NCI-H1436 treated with DMSO at 0.1 percent for 48 hours (cell line): ENCODE results near the gene FBXW12.
"Not testable (repeated sequence)": the region's sequence is repeated elsewhere in the genome, so short reads cannot be mapped to it uniquely, and the experiment has no call there.

Experiments
- DNase-seq: peaks from one replicate; lab custom pipeline; 2025; lab: John Stamatoyannopoulos, UW

FBXW12 gene, protein sequence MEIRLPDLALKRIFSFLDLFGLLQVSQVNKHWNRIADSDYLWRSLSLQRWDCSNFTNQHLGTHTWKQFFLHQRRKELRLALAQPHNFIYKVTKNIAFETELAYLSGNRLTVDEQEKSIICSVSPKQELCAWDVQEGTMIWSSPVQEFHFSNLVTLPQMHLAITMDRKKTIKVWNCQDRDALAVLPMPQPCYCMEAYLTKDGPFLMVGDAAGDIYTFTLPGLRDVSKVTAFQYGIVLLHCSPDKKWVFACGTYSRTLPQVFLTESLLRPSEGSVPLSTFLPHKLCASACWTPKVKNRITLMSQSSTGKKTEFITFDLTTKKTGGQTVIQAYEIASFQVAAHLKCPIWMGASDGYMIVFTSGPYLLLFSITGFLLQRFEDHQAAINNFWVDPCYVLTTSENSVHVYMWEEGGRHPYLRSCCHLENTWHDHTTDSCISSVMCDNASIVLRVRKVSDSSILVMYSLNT

DNA sequence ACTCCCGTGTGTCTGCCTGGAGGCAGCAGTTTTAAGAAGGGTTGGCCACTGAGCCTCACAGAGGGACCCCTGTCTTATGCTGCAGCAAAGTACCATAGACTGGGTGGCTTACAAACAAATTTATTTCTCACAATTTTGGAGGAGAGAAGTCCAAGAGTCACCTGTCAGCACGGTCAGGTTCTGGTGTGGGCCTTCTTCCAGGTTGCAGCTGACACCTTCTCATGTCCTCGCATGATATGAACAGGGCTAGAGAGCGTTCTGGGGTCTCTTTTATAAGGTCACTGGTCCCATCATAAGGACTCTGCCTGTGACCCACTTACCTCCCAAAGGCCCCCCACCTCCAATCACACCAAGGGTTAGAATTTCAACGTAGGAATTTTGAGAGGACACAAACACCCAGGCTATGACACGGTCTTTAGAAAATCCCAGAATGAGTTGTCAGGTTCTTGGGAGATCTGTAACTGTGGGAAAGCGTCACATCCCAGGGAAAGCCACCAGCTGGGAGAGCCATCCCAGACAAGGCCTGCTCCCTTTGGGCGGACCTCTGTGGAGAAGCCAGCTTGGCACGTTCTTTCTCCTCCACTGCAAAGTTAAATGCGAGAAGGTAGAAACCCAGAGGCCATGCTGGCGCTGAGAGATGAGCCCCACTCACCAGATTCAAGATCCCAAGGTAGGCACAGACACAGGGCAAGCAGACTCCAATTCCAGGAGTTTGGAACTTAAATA lies at the start of gene FBXW12:
TSS of gene FBXW12 (plus strand) at position 569 of the 726 bp plus-strand sequence. CDS start 549 bp downstream, outside the sequence.
- DNase-seq = no peak

DNA sequence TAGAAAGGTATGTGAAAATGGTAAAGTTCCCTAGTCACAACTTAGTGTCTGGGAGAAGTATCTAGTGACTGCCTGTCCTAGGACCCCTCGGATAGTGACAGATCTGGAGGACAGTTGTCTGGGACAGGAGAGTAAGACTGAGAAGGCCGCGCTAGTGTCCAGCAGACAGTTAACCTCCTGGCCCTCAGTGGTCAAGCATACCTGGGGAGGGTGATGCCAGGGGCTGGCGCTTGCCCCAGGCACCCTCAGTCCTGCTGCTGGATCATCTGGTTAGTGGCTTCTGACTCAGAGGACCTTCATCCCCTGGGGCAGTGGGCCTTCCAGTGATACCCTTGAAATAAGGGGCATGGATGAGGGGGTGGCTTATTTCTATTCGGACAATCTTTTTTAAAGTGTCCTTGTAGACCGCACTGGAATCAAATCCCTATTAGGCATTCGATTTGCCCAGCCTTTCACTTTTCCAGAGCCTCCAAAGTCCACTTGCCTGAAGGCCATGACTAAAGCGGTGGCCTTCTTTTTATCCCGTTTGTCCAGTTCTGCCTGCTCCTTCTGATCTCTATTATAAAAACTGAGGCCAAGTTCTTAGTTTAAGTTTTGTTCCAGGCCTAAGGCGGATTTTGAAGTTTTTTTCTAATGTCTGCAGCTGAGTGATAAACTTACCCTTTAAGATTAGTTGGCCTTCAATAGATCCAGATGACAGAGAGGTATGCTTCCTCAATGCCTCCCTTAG lies 40.1 kb upstream of the FBXW12 start:
- not testable (repeated sequence) for DNase-seq

DNA sequence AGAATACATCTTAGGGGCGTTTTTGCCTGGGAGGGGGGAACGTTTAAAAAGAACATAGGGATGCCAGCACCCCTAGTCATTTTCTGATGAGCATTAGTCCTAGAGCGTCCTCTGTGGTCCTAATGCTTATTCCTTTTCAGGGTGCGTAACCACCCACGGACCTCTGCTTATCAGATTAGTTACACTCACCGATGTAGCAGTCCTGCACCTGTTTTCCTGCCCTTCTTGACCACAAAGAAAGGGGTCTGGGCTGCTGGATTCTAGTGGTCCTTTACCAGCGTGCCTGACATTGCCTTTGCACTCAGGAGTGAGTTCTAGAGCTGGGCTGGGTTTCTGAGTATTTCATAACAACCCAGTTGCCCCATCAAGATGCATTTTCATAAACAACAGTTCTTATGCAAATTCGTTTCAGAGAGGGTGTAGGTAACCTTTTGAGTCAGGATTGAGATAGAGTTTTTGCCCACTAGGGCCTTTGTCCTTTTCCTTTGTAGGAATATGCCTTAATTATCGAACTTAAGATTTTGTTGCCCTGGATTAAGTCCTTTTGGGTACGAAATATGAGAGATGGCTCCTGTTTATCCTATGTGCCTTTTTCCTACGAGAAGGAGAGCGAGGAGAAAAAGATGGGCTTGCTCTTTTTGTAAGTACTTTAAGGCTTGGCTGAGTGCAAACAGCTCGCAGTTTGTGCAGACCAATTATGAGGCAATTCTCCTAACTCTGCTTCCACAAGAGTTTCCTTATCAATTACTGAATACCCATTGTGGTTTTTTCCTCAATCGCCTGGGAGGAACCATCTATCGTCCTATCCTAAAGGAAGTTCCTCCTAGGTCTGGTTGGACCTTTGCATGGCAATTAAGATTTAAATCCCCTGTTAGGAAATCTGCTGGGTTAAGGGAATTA lies 38.4 kb upstream of the FBXW12 start, which contains the start of gene SPINK8:
TSS of gene SPINK8 (minus strand) at position 316 of the 900 bp plus-strand sequence. CDS start 5,320 bp downstream, outside the sequence.
- not testable (repeated sequence) for DNase-seq

DNA sequence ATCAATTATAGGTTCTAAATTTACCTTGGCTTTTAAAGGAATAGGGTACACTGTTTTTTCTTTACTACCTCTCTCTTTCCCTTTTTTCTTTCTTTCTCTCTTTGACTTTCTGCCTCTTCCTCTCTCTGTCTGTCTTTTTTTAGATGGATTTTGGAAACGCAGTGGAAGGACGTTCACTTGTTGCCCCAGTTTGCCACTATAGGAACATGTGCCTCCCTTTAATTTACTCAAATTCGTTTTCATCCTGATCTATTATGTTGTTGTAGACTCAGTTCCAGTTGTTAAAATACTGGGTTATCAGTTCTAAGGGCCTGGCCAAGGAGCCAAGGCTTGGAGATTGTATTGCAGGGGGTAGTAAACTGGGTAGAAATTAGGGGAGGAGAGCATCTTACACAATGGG lies 37.4 kb upstream of the FBXW12 start:
- no peak for DNase-seq

DNA sequence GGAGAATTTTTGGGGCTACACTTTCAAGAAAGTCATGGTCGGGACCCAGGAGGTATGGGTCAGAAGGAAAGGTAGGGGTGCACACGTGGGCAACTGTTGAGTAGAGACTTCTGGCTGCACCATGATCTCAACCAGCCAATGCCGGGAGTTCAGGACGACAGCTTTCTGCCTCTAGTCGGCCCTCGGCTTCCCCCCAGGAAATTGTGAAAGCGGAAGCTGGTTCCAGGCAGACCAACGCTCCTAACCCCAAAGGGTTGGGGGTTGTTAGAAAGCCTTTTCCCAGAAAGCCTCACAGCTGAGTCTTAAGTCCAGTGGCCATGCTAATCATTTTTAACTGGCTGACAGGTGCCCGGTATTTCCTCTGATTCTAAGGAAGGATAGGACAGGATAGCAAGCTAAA lies 36.7 kb upstream of the FBXW12 start:
- DNase-seq = not testable (repeated sequence)

DNA sequence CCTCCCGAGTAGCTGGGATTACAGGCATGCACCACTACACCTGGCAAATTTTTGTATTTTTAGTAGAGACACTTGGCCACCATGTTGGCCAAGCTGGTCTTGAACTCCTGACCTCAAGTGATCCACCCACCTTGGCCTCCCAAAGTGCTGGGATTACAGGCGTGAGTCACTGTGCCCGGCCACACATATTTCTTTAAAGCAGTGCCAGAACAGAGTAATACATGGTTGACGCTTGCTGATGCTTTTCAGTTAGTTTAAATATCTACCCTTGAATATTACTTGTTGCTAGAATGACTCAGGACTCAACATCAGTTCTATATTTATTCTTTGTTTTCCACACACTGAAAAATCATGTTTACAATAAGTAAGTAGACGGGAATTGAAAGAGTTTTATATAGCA lies 34.5 kb upstream of the FBXW12 start:
- not testable (repeated sequence) for DNase-seq

DNA sequence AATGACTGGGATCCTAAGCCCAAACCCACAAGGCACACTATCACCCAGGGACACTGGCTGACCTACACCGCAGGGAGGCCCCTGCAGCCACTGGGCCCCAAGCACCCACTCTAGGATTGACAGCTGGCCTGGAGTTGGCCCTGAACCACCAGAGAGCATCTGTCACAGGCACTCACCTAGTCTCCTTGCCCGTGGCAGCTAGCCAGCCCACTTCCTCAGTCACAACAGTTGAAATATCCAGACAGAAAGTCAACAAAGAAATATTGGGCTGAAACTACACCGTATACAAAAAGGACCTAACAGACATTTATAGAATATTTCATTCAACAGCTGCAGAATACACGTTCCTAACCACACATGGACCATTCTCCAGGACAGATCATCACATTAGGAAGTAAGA lies 33.4 kb upstream of the FBXW12 start:
- DNase-seq = no peak

DNA sequence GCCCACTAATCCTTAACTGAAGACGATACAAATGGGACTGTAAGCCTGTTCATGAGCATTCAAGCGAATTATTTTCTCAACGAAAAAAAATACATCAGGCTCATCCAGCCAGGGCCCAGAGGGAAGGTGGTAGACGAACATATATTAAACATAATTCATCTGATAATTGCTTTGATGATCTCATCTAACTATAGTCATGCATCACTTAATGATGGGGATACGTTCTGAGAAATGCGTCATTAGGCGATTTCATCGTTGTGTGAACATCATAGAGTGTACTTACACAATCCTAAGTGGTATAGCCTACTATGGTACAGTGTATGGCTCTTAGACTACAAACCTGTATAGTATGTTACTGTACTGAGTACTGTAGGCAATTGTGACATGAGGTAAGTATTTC lies 28.6 kb upstream of the FBXW12 start:
- no peak for DNase-seq

DNA sequence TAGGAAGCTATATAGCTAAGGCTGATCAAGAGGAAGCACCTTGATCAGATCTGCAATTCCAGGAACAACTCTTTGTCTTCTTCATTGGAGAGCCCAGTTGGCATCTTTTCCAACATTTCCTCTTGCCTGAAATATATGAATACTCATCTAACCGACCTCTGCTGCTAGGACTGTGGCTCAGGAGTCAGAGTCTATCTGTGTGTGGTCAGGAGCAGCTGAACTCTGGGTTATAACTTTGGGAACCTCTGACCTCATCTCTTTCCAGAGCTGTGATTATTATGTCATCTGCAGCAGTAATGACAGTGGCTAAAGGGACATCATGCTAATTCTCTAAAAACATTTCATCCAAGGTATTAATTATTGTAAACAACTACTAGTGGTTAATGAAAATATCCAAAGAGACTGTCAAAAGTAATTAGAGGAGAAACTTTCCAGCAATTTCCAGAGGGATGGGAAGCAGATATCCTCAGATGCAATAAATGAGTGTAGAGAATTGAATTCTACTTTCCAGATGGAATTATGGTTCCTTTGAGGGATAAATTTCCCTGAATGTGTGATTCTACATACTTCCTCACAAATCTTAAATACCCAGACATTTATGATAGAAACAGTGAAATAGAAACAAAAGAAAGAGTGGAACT lies 27.0 kb upstream of the FBXW12 start:
- DNase-seq = no peak

DNA sequence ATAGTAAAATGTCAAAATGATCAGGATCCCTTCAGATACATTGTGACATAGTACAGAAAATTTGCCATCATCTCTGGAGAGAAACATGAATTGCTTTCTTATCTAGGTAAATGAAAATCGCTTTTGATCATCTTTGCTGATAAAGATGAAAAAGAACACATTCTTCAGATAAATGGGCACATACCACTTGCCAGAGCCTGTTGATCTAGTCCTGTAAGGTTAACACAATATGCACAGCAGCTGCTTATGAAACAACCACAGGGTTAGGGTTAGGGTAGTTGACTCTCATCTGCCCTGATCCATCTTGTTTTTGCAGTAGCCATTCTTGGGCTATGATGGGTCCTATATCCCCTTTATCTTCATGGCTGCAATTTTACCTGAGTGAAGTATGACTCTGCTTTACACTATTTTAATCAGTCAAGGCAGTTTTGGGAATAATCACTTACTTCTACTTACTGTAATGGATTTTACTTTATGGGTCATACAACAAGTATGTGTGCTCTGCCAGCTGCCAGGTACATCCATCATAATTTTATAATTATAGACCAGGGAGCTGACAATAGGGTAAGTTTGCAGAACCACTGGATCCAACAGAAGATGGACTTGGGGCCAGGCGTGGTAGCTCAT lies 26.0 kb upstream of the FBXW12 start:
- DNase-seq = no peak

DNA sequence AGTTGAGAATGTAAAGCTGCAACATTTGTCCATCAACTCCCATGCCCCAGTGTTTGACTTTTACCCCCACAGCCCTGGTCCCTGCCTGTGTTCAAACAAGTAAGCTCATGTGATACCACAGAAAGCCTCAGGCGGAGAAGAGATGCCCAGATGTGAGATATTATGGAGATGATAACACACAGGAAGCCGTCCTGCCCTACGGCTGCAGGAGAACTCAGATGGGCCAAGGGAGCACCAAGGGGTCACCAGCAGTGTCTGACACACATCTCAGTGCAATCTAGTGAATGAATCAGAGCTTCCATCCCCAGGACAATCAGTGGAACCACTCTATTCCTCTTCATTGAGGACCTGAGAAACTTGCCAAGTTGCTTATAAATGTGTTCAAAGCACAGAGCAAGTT lies 24.5 kb upstream of the FBXW12 start:
- no peak for DNase-seq

DNA sequence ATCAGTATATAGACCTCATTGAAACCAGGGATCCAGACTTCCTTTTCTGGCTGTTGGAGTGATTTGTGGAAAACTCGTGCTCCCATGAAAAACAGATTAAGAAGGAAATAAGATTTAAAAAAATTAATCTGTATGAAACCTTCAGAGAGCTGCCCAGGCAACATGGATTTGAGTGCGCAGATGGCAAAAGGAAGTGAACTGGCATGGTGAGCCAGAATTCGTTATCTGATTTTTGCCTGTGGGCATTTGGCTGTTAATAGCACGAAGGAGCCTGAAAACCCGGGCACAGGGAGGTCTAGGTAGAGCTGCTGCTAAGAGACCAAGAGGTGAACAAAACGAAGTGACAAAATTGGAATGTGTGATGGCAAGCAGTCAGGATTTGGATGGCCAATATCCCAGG lies 19.5 kb upstream of the FBXW12 start:
- DNase-seq = no peak

DNA sequence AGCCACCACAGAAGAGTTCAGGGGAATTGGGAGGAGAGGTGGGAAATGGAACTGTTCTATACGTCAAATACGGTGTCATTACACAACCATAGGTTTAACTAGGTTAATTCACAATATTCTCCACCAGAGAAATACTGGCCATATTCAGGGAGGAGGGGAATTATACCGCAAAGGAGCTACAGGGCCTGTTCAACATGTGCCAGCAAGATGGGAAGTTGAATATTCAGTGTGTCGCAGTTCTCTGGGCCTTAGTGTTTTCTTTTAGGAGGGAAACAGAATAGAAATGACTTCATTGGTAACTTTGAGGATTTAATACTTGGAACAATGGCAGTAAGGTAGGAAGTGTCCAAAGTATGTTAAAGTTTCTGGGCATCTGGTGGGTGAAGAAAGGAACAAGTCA lies 18.0 kb upstream of the FBXW12 start:
- no peak for DNase-seq

DNA sequence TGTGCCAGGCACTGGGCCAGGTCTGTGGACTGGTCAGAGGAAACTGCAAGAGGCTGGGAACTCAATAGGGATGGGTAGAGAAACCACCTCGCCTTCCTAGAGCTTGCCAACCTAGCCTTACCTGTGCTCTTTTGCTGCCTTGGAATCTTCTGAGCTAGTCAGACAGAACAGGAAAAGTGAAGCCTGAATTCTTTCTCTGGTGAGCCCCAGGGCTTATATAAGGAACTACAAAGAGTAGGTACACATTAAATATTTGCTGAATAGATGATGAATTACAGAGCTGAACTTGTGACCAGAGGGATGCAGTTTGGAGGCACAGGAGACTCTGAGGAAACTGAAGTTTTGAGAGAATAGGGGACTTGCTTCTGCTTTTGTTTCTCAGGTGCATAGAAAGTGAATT lies 15.6 kb upstream of the FBXW12 start:
- DNase-seq = no peak

DNA sequence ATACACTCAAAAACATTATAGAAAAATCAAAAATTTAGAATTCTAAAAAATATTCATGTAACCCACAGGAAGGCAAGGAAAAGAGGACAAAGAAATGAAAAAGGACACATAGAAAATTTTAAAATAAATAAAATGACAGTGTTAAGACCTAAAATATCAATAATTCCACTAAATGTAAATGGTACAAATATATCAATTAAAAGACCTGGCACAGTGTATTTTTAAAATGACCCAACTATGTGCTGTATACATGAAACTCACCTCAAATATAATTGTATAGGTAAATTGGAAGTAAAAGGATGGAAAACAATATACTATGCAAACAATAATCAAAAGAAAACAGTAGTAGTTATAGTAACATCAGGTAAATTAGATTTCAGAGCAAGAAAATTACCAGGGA lies 10.1 kb upstream of the FBXW12 start:
- no peak for DNase-seq

DNA sequence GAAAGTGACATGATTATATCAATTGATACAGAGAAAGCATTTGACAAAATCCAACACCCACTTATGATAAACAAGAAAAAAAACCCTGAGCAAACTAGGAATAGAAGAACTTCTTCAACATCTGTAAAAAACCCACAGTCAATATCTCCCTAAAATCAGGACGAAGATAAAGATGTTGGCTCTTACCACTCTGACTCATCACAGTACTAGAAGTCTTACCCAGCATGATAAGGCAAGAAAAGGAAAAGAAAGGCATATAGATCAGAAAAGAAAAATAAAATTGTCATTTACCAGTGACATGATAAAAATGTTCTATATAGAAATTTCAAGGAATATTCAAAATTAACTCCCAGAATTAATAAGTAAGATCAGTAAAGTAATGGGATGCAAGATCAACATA lies 7.2 kb upstream of the FBXW12 start:
- DNase-seq = no peak

DNA sequence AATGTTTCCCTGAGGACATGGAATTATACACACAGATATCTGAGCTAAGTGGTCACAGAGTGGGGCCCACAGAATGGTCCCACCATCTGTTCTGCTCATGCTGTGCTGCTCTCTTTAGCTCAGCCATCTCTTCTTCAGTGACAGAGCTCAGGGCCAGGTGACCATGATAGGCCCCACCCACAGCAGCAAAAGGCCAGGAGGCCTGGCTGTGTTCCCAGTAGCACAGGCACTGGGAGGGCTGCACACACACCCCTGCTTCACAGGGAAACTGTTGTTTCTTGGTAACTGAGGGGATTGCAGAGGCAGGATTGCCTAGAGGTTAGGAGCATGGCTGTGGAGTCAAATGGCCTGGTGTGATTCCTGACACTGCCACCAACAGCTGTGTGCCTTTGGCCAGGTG lies 4.8 kb upstream of the FBXW12 start:
- no peak for DNase-seq

DNA sequence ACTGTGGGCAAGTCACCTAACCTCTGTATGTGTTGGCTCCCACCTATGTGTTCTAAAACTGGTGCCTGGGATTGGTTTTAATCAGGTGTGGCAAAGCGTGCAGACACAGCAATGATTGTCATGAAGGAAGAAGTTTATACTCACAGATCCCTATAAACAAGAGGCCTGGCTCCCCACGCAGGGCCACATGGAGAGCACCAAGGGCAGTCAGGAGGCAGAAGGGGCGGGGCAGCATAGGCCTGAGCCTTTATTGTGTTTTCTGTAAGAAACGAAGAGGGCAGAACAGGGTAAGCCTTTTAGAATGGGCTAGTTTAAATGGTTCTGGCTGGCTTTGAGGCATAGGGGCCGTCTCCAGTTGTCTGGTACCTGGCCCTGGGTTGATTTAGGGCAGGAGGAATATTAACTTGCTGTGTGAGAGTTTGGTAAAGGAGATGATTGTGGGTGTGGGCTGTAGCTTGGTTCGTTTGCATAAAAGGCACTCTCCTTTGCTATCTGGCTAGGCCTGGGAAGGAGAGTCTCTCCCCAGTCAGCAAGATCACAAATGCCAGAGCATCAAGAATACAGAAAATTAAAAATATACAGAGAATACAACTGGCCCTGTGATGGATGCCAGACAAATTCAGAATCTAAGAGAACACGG lies 2.2 kb upstream of the FBXW12 start:
- no peak for DNase-seq

DNA sequence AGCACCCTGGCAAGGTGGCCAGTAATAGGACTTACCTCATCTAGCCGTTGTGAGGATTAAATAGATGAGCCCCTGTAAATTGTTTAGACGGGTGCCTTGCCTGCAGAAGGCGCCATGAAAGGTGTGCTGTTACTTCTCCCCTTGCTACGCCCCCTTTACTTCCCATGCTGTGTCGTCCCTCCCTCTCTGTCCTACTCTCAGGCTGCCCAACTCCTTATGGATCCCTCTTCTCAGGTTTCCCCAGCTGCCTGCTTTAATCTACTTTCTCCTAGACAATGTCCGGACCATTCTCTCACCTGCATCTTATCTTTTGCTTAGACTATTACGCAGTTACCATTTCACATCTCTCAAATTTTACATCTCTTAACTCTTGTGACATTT lies 1.7 kb upstream of the FBXW12 start:
- DNase-seq = no peak

DNA sequence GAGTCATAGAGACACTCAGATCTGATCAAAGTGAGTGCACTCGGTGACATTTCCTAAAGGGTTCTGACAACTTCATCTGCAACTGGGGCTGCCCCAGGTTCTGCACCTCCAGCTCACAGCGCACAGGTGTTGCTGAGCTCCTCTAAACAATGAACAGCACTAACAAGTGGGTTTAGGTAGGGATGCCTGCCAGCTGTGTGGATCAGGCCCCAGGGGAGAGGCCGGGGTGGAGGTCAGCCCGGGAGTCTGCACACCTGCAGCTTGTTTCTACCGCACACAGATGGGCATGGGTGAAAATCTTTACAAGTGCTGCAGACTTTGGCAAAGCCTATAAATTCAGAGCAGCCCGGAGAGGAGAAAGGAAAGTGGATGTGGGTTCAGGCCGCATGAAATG lies 355 bp downstream of the FBXW12 start:
- no peak for DNase-seq
